Measurements from ENCODE around the gene GRK4.
"Not testable (repeated sequence)": the region's sequence is repeated elsewhere in the genome, so short reads cannot be mapped to it uniquely, and the experiment has no call there.

The GRK4 gene

DNA sequence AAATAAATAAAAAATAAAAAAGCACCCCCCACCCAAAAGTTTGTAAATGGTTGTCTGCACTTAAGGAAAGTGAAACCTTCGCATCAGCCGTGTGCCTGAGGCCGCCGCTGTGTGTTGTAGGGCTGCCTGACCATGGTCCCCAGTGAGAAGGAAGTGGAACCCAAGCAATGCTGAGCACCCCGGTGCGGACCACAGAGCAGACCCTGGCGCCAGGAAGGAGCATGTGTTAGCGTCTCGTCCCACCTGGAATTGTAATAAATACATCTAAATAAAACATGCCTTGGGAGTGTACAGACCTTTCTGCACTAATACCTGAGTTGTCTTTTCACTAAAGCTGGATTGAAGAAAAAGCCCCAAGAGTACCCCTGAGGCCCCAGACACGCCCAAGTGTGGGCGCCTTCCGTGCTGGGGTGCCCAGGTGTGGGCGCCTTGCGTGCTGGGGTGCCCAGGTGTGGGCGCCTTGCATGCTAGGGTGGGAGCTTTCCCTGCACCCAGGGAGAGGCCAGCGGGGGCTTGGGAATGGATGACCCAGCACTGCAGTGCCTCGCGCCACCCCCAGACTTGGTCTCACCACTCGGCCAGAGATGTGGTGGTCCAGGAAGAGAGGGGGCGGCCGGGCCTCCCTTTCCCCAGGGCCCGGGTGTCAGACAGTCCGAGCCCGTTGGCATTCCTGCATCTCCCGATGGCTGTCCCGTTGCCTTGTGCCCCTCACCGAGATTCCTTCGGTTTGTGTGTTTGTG lies 77.3 kb downstream of the GRK4 start:
- DNase-seq (ENCODE audit: low read depth): no peak

- DNase-seq (ENCODE audit: low read depth): peak; percentile 23
Measured at GRCh38 chr4:3041192-3042142, 78.1 kb downstream of the GRK4 start.

DNA sequence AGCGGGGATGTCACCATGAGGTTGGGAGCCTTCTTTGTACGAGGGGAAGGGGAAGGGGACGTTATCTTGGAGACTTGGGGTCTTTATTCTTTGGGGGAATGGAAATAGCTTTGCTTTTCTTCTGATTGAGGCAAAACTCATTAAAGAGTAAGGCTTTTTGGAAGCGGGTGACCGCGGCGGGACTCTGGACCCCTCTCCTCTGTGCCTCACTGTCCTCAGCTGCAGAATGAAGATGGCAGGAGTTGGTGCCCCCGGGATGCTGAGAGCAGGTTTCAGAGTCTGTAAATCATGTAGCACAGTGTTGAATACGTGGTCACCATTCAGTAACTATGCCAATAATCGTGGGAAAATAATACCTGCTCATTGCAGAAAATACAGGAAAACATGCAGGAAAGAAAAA lies 78.9 kb downstream of the GRK4 start:
- DNase-seq (ENCODE audit: low read depth): no peak

DNA sequence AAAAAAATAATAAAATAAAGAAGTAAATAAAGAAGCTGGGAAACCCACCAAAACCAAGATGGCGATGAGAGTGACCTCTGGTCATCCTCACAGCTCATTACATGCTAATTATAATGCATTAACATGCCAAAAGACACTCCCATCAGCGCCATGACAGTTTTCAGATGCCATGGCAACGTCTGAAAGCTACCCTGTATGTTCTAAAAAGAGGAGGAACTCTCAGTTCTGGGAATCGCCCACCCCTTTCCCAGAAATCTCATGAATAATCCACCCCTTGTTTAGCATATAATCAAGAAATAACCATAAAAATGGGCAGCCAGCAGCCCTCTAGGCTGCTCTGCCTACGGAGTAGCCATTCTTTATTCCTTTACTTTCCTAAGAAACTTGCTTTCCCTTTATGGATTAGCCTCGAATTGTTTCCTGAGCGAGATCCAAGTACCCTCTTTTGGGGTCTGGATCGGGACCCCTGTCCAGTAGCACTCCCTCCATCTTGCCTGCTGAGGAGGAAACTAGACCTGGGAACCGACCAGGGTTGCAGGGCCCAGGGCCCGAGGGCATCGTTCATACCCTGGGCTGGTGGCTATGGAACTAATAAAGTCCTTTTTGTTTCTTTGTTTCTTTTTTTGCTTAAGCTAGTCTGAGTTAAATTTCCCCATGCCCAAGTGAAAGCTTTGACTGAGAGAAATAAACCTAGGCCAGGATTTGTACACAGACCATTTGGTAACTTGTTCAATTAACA lies 80.1 kb downstream of the GRK4 start:
- DNase-seq (ENCODE audit: low read depth): no peak

DNA sequence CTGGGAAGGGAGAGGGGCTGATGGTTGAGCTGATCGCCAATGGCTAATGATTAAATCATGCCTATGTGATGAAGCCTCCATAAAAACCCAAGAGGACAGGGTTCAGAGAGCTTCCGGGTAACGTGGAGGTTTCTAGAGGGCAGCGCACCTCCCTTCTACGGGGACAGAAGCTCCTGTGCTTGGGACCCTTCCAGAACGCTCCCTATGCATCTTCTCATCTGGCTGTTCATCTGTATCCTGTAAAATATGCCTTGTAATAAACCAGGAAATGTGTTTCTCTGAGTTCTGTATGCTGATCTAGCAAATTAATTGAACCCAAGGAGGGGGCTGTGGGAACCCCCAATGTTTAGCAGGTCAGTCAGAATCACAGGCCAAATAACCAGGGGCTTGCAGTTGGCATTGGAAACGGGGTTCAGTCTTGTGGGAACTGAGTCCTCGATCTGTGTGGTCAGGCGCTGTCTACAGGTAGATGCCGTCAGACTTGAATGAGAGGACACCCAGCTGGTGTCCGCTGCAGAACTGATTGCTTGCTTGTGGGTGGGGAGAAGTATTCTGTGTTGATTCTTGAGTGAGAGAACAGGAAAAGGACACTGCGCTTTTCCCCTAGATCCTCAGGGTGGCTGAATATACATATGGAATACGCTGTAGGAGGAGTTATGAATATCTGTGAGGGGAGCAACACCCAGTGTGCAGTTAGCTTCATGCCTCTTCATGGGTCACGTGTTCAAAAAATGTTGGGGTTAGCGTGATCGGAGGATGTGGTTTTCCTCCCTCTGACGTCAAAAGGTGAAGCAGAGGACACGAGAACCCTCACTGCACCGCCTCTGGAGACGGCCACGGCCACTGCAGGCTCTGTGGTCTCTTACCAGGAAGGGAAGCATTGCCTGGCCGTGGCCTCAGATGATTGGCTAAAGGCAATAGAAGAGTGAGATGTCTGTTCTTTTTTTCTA lies 81.8 kb downstream of the GRK4 start:
- DNase-seq (ENCODE audit: low read depth): no peak

DNA sequence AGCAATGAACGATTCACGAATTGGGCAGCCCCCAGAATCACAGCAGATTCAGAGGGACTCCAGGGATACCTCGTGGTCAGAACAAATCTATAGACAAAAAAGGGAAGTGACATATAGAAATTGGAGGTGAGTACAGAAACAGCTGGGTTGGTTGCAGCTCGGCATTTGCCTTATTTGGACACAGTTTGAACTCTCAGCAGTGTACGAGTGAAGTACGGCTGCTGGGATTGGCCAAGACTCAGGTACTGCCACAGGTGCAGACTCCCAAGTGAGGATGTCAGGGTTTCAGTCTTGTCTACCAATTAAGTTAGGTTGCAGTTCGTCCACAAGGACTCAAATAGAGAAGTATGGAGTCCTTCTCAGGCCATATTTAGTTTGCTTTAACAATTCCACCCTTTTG lies 82.8 kb downstream of the GRK4 start:
- no peak for DNase-seq (ENCODE audit: low read depth)

DNA sequence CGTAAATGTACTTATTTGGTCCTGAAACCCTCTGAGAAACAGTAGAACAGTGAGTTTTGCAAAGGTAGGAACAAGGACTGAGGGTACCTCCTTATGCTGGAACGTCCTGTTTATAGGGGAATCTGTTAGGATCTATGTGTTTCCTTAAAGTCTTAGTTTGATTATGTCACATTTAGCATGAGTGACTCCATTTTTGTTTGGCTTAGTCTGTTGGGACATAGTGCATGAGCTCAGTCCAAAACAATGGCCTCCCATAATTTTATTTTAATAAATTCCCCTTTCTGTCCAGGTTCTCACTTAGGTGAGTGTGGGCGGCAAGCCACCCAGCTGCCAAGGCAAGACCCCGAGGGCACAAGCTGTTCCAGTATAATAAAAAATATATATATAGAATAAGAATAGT lies 83.3 kb downstream of the GRK4 start:
- no peak for DNase-seq (ENCODE audit: low read depth)

DNA sequence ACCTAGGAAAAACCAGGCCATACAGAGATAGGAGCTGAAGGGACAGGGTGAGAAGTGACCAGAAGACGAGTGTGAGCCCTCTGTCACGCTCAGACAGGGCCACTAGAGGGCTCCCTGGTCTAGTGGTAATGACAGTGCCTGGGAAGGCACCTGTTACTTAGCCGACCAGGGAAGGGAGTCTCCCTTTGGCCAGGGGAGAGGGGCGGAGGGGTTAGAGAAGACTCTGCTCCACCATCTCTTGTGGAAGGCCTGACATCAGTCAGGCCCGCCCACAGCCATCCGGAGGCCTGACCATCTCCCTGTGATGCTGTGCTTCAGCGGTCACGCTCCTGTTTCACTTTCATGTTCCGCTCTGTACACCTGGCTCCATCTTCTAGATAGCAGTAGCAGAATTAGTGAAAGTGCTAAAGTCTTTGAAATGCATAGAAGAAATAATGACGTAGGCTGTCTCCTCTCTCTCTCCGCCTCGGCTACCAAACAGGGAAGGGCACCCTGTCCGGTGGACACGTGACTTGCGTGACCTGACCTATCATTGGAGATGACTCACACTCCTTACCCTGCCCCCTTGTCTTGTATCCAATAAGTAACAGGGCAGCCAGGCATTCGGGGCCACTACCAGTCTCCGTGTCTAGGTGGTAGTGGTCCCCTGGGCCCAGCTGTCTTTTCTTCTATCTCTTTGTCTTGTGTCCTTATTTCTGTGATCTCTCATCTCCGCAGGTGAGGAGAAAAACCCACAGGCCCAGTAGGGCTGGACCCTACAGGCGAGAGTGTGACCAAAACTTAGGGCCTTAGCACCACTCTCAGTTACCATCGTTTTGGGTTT lies 84.3 kb downstream of the GRK4 start:
- DNase-seq (ENCODE audit: low read depth): no peak

DNA sequence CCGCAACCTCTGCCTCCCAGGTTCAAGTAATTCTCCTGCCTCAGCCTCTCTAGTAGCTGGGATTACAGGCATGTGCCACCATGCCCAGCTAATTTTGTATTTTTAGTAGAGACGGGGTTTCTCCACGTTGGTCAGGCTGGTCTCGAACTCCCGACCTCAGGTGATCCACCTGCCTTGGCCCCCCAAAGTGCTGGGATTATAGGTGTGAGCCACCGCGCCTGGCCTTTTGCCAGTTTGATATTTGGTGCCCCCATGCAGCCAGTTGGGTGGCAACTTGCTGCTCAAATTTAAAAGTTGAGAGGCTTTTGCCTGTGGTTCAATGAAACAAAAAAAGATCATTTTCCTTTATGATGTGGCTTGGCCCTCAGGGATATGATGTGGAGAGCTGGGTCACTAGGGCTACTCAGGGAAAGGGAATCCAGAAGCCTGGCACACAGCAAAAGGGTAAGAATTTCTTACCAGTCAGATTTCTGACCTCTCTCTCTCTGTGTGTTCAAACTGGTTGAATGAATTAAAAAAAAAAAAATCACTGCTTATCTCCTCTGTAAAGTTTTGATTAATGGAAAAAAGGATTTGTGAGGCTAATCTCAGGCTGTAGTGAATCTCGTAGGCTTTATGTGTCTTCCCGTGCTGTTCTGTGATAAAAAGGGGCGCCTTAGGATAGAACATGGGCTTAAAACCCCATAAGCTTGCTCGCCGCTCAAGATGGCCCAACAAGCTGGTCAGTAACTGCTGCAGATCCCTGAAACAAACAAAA lies 87.9 kb downstream of the GRK4 start:
- not testable (repeated sequence) for DNase-seq (ENCODE audit: low read depth)

DNA sequence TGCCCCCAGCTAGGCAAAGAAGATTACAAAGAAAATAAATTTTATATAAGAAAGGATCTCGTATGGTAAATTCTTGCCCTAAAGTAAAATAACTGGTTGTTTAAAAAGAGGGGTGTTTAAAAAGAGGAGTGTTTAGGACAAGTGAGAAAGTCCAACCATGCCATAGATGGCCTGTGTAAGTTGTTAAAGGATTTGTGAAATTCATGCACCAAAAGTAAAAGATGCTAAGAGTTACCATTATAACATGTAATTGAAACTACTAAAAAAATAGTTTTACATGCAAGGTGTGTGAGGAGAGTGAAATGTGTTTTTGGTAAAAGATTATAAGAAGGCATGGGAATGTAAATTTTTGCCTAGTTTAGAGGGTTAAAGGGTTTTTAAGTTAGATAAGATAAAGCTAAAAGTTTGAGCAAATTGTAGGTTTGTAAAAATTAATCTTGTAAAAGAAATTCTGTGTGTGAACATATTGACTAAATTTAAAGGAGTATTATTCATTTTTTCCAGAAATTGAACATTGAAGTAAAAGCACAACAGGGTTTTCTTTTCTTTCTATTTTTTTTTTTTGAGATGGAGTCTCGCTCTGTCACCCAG lies 90.9 kb downstream of the GRK4 start:
- DNase-seq (ENCODE audit: low read depth): no peak

DNA sequence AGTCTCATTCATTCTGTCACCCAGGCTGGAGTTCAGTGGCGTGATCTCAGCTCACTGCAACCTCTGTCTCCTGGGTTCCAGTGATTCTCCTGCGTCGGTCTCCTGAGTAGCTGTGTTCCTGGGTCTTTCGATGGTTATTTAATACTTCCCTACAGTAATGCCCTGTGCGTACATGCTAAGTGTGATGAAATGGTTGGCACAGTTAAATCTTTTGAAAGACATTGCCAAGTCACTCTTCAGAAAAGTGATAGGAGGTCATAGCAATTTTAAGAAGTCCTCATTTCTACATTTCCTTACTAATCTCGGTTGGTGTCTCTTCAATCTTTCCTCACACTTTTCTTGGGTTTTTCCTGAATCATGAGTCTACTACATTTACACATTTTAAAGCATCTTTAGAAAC lies 96.6 kb downstream of the GRK4 start:
- DNase-seq (ENCODE audit: low read depth): no peak

DNA sequence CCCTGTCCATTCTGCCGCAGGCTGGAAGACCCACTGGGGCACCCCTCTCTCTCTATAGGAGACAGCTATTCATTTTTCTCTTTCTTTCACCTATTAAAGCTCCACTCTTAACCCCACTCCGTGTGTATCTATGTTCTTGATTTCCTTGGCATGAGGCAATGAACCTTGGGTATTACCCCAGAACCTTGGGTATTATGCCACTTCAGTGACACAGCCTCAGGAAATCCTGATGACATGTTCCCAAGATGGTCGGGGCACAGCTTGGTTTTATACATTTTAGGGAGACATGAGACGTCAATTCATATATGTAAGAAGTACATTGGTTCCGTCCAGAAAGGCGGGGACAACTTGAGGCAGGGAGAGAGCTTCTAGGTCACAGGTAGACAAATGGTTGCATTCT lies 97.6 kb downstream of the GRK4 start:
- no peak for DNase-seq (ENCODE audit: low read depth)

DNA sequence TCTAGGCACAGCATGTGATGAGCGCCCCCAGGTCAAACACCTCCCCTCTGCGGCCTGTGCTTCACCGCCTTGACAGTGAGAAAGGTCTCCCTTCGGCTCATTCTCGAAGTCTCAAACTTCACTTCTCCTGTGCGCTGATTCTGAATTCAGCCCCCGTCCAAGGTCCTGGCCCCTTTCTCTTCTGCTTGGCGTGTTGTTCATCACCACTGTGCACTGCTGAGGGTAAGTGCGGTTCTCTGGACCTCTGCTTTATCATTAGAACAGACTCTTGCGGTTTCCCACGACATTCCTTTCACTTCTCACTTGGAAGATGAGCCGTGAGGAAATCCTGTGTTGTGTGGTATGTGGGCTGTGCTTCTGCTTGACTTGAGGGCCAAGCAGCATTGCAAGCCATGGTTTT lies 99.1 kb downstream of the GRK4 start:
- DNase-seq (ENCODE audit: low read depth): no peak

DNA sequence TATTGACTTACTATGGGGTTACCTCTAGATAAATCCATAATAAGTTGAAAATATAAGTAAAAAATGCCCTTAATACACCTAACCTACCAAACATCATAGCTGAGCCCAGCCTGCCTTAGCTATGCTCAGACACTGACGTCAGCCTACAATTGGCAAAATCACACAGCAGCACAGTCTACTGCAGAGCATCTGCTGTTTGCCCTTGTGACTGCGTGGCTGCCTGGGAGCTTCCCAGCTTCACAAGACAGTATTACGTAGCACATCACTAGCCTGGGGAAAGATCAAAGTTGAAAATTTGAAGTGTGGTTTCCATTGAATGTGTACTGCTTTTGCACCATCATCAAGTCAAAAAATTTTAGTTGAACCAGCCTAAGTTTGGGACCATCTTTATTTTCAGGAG lies 102.2 kb downstream of the GRK4 start:
- DNase-seq (ENCODE audit: low read depth): no peak

DNA sequence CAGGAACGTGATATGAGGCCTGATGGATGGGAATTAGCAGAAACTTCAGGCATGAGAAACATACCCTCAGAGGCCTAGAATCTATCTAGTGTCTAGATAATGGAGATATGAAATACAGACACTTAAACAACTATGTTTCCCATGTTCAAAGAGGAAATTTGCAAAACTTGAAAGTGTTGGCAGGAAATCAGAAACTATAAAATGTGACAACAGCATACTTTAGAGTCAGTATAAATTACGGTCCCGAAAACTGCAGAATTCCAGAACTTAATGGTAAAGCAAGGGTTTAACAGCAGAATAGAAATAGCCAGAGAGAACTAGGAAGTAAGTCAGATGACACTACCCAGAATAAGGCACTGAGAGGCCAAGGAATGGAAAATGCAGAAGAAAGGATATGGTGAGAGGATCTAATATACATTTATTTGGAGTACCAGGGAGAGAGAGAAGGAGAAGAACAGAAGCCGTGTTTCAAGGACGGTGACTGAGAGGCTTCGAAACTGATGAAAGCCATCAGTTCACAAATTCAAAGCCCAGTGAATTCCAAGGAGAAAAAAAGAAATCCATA lies 103.5 kb downstream of the GRK4 start:
- no peak for DNase-seq (ENCODE audit: low read depth)

- no peak for DNase-seq (ENCODE audit: low read depth)
Measured at GRCh38 chr4:3067473-3068001, 104.2 kb downstream of the GRK4 start.

DNA sequence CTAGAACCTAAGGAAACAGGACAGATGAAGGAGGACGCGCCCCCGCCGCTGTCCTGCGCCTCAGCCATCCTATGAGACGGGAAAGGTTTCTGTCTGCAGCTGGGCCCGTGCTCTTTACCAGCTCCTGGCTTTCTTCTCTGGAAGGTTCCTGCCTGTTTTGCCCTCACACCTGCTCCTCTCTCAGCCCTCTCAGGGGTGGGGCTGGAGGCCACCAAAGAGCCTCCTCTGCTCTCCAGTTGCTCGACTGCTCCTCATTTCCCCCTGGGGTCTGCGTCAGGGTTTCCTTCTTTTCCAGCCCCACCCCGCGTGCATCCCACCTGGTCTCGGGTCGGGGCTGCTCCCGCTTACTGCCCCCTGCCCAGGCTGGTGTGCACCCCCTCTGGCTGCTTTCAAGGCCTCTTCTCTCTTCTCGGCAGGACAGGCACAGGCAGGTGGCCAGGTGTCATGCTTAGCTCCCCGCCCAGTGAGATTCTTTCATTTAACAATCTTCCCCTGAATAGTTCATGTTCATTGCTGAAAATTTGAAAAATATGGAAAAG lies 106.4 kb downstream of the GRK4 start:
- no peak for DNase-seq (ENCODE audit: low read depth)

DNA sequence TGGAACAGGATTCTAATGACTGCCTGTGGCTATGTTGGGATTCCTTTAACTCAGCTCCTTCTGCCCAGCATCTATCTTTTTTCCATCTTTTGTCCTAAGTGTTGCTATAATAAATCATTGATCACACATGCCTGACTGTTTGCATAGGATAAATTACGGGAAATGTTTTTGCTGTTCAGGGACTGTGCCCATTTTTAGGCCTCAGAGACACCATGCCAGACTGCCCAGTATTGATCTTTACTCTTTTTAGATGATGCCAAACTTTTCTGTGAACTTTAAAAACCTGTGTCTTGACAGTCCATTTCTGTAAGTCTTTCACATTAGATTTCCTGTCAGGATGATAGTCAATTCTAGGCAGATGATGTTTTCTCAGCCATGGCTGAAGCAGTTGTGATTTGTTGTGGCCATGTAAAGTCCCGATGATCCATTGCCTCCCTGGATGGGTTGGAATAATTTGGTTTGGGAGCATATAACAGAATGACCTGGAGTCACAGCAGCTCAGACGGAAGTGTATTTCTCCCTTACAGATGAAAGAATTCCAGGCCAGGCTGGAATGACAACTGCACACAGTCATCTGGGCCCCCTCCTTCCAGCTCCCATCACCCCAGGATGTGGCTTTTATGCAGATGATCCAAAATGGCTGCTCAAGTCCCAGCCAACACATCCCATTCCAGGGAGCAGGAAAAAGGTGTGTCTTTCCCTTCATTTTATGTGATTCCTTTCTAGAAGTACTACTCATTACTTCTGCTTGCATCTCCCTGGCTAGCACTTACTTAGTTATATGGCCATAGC lies 107.5 kb downstream of the GRK4 start:
- DNase-seq (ENCODE audit: low read depth): no peak
